ENCODE data around the gene TNKS2.

DNA sequence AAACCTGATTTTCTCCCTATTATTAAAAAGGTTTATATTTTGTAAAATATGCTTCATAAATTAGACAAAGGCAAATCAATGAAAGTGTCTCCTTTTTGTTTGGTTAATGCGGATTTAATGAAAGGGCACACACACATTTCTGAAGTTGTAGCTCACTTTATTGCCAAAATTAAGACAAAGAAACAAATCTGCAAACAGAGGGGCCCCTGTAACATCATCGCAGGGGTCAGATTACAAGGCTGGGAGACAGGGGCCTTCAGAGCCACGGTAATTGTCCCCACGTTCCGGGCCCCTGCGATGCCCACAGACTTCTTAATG, 88.7 kb downstream of the TNKS2 start:
- TF ChIP-seq POLR2AphosphoS5 (IDR thresholded peaks at IDR 0.05; ENCODE audit: low read depth, low read length) (no peak), POLR2A (IDR thresholded peaks at IDR 0.05; ENCODE audit: low read depth, low read length) (no peak)

Data from GM12892 (cell line).